Measurements from ENCODE around the gene NFAT5.
"Not testable (repeated sequence)": the region's sequence is repeated elsewhere in the genome, so short reads cannot be mapped to it uniquely, and the experiment has no call there.

NFAT5 gene

DNA sequence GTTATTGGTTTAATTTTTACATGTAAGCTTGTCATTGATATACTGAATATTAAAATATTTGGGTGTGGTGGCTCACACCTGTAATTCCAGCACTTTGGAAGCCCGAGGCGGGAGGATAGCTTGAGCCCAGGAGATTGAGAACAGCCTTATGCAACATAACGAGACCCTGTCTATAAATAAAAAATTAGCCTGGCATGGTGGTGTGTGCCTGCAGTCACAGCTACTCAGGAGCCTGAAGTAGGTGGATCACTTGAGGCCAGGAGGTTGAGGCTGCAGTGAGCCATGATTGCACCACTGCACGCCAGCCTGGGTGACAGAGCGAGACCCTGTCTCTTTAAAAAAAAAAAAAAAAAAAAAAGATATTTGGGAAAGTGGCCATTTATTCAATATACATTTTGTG lies 32.3 kb downstream of the NFAT5 start:
- DNase-seq, result no peak

DNA sequence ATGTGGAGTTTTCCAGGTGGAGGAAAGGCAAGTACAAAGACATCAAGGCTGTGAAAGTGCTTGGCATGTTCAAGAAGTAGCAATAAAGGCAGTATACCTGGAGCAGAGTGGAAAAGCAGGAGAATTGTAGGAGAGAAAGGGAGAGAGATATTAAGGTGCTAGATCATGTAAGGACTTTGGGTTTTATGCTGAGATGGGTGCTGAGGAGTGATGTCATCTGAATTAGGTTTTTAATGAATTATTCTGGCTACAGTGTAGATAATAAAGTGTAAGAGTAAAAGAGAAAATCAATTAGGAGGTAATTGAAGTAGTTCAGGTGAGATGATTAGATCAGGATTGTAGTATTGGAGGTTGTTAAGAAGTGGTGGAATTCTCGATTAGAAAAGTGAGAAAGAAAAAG lies 34.0 kb downstream of the NFAT5 start:
- no peak for DNase-seq

DNA sequence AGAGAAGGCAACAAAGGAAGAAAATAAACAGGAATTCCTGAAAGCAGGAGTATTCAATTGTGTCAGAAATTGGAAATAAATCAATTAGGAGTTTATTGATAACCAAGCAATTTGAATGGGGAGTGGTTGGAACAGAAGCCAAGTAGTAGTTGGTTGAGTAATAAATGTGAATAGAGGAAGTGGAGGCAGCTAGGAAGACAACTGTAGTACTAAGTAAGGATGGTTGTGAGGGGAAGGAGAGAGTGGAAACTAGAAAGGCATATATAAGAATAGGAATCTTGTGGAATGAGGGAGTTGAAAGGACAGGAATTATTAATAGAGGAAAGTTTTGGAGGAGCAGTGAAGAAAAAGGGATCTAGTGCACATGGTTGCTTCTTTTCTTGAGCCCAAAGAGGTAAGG lies 34.4 kb downstream of the NFAT5 start:
- no peak for DNase-seq

DNA sequence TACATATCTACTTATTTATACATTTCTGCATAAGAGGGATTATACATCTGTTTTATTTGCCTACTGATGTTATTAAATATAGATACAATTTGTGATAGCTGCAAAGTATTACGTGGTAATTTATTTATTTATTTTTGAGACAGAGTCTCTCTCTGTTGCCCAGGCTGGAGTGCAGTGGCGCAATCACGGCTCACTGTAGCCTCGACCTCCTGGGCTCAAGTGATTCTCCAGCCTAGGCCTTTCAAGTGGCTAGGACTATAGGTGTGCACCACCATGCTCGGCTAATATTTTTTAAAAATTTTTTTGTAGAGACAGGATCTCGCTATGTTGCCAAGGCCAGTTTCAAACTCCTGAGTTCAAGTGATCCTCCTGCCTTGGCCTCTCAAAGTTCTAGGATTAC lies 35.5 kb downstream of the NFAT5 start:
- DNase-seq, result no peak

DNA sequence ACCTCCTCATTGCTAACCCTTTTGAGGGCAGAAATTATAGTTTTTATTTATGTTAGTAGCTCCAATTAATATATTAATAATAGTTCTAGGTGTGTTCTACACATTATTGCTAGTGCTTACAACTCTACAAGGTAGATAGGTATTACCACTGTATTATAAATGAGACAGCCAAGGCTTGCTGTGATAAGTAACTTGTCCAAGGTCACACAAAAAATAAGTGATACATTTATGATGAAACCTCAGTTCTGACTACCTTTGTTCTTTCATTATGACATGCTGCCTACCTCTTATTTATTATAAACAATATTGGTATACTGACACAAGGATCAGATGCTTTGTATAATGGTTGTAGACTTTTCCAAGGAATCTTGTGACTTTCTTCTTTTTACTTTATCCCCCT lies 41.2 kb downstream of the NFAT5 start:
- DNase-seq, result no peak

DNA sequence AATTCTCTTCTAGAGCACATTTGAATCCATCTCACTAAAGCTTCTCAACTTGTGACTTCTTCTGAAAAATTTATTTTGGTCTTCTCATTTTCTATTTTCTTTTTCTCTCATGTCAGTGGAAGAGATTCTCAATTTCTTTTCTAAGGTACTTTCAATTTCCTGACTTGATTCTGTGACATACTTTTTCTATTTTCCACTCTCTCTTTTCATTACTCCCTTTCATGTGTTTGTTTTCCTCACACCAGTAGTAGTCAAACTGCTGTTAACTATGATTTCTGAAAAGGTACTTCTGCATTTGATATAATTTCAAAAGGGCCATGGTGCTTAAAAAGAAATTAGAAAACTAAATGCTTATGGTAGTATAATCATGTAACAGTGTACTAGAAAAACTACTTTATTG lies 41.9 kb downstream of the NFAT5 start:
- no peak for DNase-seq

DNA sequence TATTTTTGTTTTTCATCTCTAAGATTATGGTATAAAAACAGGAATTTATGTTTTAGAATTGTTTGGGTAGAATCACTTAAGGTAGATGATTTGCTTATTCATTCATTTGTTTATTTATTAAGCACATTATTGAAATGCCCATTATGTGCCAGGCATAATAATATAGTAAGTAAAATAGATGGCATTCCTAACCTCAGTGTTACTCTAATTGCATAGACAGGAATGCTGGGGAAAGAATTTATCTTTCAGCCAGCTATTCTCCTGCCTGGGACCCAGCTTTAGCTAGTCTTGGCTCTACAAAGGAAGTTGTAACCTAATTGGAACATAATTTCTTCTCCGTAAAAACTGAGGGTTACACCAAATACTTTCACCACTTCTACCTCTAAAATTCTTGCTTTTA lies 44.6 kb downstream of the NFAT5 start:
- DNase-seq, result peak; percentile 62

DNA sequence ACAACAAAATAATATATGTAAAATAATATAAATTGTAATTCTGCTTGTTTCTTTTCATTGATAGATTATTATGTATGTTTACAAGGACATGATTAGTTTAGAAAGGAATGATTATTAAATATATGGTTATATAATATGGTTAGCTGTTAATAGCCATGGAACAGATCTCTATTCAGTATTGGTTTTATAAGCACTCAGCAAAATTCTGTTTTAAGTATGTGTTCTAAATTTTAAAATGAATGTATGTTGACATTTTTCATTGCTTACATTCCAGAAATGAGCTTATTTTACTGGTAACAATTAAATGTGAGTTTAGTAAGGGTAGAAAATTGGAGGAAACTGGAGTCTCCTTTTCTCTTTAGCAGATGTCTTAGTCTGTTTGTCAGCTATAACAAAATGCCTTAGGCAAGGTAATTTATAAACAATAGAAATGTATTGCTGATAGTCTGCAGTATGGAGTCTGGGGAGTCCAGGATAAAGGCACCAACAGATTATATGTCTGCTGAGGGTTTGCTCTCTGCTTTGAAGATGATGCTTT lies 45.4 kb downstream of the NFAT5 start:
- DNase-seq, result no peak

DNA sequence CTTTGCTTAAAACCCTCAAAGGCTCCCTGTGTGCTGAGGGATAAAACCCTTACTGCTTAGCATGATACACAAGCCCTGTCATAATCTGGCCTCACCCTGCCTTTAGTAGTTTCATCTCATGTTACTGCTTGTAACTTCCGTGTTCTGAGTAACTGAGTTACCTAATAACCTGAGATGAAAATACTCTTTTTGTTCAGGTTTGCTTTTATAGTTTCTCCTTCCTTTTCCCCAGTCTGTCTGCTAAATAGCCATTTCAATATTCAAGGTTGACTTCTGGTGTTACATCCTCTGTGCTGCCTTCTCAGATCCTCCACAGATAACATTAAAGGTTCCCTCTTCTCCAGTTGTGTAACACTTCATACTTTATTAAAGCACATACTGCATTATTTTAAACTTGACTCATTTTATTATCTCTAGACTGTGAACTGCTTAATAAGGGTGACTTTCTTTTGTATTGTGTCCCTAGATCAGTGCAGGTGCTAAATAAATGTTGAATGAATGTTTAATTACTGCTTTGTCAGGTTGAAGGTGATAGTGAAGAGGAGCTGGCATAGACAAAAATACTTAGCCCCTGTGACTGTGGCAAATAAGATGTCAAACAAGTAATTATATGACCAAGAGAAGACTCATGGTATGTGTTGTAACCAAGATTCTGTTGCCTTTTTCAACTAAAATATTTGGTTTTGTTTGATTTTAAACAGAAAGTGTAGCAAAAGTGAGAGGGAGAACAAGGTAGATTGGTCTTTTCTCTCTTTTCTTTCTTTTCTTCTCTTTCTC lies 47.8 kb downstream of the NFAT5 start:
- no peak for DNase-seq

DNA sequence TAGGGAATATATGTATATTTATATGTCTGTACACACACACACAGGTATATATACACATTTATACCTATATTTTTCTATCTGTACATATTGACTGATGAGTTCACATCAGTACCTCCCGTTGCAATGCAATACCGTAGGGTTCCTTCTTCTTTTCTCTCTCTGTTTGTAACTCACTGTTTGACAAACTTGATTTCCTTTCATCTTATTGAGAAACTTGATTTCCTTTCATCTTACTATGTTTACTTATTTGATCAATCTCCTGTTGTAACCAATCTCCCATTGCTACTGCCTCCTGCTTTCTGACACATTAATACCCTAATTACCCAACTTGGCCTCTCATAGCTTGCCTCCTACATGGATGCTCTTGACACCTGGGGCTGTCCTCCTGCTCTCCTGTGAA lies 49.8 kb downstream of the NFAT5 start:
- no peak for DNase-seq

DNA sequence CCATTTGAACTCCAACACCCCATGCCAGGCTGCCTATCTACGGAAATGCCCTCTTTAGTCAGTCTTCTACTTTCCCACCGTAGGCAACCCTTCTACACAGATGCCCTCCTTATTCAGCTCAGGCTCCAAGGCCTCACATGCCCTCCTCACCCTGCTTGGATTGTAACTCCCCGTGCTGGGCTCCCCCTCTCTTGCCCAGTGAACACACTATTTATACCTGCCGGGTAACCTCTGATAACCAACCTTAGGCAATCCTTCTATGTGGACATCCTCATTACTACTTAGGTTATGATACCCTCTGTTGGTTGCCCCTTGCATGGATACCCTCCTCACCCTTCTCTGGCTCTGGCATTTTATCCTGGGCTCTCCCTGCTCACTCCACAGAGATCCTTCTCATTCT lies 50.3 kb downstream of the NFAT5 start:
- DNase-seq, result no peak

DNA sequence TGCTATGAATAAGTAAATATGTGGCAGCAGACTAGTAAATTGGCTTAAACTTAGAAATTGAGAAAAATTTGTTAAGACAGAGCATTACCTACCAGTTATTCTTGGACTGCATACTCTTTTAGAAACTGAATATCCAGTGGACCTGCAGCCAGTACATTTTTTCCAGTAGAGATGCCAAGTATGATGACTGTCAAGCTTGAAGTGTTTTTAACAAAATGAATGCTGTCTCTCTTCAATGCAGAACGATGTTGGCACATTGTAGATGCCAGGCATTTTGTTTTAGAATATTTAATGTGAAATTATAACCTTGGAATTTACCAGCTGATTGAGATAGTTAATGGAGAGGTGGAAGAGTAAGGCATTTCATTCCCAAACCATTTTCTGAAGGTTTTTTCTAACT lies 52.5 kb downstream of the NFAT5 start:
- no peak for DNase-seq

DNA sequence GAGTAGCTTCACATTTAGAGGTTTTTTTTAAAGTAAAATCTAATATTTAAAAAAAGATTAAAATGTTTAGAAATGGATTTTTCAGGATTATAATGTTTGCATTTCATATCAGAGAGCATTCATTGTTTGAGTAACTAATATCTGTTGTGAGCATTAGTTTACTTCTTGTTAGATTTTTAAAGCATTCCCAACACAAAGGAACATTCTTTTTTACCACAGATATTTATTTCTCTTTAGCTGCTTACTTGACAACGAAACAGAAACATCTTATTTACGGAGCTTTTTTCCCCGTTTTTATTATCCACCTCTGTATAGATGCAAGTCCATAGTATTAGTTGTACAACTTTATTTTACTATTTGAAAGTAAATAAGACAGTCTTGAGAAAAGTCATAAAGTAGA lies 53.0 kb downstream of the NFAT5 start:
- no peak for DNase-seq

DNA sequence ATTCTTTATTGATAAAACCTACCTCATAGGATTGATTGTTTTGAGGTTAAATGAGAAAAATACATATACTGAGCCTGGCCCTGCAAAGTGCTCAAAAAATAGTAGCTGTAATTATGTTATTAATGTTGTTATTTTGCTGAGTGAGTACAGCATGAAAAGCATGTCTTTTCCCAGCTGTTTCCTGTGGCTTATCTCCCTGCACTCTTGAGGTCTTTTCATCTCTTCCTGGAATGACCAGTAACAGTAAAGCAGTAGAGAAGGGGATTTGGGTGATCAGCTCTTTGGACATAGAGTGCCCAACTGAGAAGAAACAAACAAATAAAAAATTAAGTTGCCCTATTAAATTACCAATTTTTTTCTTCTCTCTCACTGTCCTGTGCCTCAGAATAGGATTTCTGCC lies 53.7 kb downstream of the NFAT5 start:
- DNase-seq, result no peak

DNA sequence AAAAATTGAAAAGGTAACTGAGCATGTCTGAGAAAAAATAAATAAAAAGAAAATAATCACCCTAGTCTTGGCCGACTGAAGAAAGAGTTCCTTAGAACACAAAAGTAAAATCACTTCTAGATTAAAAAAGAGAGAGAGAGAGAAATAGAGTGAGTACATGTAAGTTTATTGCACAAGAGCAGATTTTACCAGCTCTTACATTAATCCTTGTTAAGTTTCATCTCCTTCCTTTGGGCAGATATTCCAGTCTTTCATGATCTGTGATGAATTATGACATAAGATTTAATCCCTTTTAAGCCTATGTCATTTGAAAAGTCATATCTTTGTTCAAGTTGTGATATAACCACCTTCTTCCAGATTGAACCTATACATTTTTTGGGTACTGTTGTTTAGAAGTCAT lies 54.8 kb downstream of the NFAT5 start:
- DNase-seq, result no peak

DNA sequence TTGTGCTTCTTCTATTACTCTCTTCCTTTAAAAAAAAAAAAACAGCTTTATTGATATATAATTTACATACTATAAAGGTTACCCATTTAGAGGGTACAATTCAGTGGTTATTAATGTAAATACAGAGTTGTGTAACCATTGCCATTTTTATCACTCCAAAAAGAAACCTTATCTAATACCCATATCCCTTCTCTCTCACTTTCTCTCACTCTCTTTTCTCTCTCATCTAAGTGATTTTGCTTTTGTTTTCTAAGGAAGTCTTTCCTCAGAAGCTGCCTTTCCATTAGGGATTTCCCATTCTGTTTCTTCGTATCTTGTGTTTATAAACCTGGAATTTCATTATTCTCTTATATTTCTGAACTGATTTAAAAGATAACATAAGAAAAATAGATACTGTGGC lies 55.5 kb downstream of the NFAT5 start:
- DNase-seq, result no peak

DNA sequence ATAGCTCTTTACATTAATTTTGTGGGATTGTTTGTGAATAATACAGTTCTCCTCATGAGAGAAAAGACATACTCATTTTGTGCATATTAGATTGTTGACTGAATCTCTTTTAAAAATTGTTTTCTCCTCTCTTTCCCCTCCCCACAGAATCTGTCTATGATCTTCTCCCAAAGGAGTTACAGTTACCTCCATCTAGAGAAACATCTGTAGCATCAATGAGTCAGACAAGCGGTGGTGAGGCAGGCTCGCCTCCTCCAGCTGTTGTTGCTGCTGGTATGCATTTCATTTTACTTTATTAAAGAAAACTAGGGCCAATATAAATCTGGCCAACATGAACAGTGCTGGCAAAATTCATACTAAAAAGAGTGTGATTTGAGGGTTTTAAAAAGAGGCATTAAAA lies 60.5 kb downstream of the NFAT5 start:
- peak; percentile 21 for DNase-seq

DNA sequence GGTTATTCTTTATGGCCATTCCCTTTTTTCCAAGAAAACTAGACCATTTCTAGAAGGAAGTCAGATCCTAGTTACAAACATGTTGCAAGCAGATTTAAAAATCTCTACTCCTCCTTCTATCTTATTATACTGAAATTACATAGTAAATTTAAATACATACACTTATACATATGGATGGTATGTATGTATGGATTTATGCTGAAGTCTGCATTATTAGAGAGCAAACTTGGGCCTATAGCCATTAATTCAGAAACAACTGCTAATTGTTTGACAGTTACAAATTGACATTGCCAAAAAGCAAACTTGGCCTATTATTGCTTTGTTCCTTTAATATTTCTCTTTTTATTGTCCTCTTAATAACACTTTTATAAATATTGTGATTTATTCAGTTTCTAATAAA lies 67.1 kb downstream of the NFAT5 start:
- DNase-seq, result no peak

DNA sequence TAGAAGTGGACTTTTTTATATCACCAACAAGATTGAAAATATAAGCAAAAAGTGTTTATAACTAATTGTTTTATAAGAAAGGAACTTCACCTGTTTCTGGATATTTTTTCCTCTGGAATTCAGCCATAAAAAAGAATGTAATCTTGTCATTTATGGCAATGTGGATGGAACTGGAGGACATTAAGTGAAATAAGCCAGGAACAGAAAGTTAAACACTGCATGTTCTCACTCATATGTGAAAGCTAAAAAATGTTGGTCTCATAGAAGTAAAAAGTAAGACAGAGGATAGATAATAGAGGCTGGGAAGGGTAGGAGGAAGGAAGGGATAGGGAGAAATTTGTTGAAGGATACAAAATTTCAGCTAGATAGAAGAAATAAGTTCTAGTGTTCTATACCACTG lies 67.6 kb downstream of the NFAT5 start:
- DNase-seq, result no peak

DNA sequence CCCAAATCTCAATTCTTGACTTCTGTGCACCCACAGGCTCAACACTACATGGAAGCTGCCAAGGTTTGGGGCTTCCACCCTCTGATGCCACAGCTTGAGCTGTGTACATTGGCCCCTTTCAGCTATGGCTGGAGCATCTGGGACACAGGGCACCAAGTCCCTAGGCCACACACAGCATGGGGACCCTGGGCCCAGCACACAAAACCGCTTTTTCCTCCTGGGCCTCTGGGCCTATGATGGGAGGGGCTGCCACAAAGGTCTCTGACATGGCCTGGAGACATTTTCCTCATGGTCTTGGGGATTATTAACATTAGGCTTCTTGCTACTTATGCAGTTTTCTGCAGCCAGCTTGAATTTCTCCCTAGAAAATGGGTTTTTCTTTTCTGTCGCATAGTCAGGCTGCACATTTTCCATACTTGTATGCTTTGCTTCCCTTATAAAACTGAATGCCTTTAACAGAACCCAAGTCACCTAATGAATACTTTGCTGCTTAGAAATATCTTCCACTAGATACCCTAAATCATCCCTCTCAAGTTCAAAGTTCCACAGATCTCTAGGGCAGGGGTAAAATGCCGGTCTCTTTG lies 70.9 kb downstream of the NFAT5 start:
- DNase-seq, result not testable (repeated sequence)

DNA sequence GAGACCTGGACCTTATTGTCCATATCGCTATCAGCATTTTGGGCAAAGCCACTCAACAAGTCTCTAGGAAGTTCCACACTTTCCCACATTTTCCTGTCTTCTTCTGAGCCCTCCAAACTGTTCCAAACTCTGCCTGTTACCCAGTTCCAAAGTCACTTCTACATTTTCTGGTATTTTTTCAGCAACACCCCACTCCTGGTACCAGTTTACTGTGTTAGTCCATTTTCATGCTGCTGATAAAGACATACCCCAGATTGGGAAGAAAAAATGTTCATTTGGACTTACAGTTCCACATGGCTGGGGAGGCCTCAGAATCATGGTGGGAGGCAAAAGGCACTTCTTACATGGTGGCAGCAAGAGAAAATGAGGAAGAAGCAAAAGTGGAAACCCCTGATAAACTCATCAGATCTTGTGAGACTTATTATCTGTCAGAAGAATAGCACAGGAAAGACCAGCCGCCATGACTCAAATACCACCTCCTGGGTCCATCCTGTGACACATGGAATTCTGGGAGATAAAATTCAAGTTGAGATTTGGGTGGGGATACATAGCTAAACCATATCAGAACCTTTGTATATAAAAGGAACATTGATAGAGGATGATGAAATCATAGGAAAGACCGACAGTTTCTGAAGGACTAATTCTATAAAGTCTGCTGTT lies 71.6 kb downstream of the NFAT5 start:
- not testable (repeated sequence) for DNase-seq

DNA sequence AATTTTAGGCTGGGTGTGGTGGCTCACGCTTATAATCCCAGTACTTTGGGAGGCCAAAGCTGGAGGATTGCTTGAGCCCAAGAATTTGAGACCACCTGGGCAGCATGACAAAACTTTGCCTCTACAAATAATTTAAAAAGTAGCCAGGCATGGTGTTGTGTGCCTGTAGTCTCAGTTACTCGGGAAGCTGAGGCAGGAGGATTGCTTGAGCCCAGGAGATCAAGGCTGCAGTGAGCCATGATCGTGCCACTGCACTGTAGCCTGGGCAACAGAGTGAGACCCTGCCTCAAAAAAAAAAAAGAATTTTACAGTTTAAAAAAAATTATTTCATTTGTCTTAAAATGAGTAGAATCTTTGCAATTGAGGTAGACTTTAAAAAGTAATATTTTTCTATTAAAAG lies 78.2 kb downstream of the NFAT5 start:
- not testable (repeated sequence) for DNase-seq

DNA sequence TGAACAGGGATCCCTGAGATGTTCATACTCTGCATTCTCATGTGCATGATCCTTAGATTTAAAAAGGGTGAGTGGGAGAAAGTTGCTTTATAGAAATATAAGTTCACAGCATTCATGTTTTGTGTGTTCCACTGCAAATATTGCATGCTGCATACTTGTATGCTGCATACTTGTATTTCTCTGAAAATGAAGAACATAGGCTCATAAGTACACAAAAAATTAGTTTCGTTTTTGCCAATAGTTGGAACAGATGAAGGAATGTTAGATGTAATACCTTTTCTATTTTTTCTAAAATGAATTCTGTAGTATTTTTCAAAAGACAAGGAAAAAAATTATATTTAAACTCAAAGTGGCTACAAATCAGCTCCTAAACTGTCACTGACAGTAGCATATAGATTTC lies 79.0 kb downstream of the NFAT5 start:
- DNase-seq, result no peak

DNA sequence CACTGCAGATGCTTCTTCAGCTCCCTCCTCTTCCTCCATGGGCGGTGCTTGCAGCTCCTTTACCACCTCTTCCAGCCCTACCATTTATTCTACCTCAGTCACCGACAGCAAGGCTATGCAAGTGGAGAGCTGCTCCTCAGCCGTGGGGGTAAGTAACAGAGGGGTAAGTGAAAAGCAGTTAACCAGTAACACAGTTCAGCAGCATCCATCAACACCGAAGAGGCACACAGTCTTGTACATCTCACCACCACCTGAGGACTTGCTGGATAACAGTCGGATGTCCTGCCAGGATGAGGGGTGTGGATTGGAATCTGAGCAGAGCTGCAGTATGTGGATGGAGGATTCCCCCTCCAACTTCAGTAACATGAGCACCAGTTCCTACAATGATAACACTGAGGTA lies 81.3 kb downstream of the NFAT5 start:
- no peak for DNase-seq

Data from EL (cell line).